ENCODE results near the gene BCL2.

Gene BCL2

GRCh38 chr18:63107931-63108330 lies 211.6 kb downstream of the BCL2 start:
- no peak for DNase-seq (ENCODE audit: low read depth in 2 of 2)

- DNase-seq (ENCODE audit: low read depth in 2 of 2): no peak
Measured at GRCh38 chr18:63107171-63107845, 212.3 kb downstream of the BCL2 start.

GRCh38 chr18:63106727-63107126 lies 212.8 kb downstream of the BCL2 start:
- no peak for DNase-seq (ENCODE audit: low read depth in 2 of 2)

GRCh38 chr18:63105636-63106316 lies 213.8 kb downstream of the BCL2 start:
- DNase-seq (ENCODE audit: low read depth in 2 of 2): no peak

GRCh38 chr18:63104868-63105267 lies 214.7 kb downstream of the BCL2 start:
- DNase-seq (ENCODE audit: low read depth in 2 of 2): no peak

- DNase-seq (ENCODE audit: low read depth in 2 of 2): no peak
Measured at GRCh38 chr18:63102941-63103744, 216.4 kb downstream of the BCL2 start.

- no peak for DNase-seq (ENCODE audit: low read depth in 2 of 2)
Measured at GRCh38 chr18:63100630-63101055, 218.9 kb downstream of the BCL2 start.

GRCh38 chr18:63099848-63100629 lies 219.5 kb downstream of the BCL2 start:
- no peak for DNase-seq (ENCODE audit: low read depth in 2 of 2)

- no peak for DNase-seq (ENCODE audit: low read depth in 2 of 2)
Measured at GRCh38 chr18:63099091-63099840, 220.3 kb downstream of the BCL2 start.

GRCh38 chr18:63098018-63098981 lies 221.3 kb downstream of the BCL2 start:
- no peak for DNase-seq (ENCODE audit: low read depth in 2 of 2)

- no peak for DNase-seq (ENCODE audit: low read depth in 2 of 2)
Measured at GRCh38 chr18:63097178-63097577, 222.4 kb downstream of the BCL2 start.

- DNase-seq (ENCODE audit: low read depth in 2 of 2): no peak
Measured at GRCh38 chr18:63096327-63096874, 223.2 kb downstream of the BCL2 start.

GRCh38 chr18:63095768-63096167 lies 223.8 kb downstream of the BCL2 start:
- no peak for DNase-seq (ENCODE audit: low read depth in 2 of 2)

GRCh38 chr18:63091671-63092364 lies 227.8 kb downstream of the BCL2 start:
- DNase-seq (ENCODE audit: low read depth in 2 of 2): no peak

GRCh38 chr18:63090334-63090733 lies 229.2 kb downstream of the BCL2 start:
- no peak for DNase-seq (ENCODE audit: low read depth in 2 of 2)

- DNase-seq (ENCODE audit: low read depth in 2 of 2): no peak
Measured at GRCh38 chr18:63089041-63089440, 230.5 kb downstream of the BCL2 start.

GRCh38 chr18:63088262-63088661 lies 231.3 kb downstream of the BCL2 start:
- no peak for DNase-seq (ENCODE audit: low read depth in 2 of 2)

- DNase-seq (ENCODE audit: low read depth in 2 of 2): no peak
Measured at GRCh38 chr18:63087421-63088230, 231.9 kb downstream of the BCL2 start.
